H1 (cell line): ENCODE data around the gene HLA-DOB. TPM values are rescaled to one million over a fixed set of nuclear protein-coding genes. Genes with fewer than 3 reads are reported as not detected.

Experiments
- CTCF ChIA-PET: fragments of 300-600 bp; sonication (Branson Sonifier 250); formaldehyde crosslinking; loops from one replicate; lab custom pipeline; 2021; ENCODE audit not compliant: partially characterized antibody; lab: Charles Lee
- POLR2A ChIA-PET: fragments of 300-600 bp; sonication (Branson Sonifier 250); formaldehyde crosslinking; loops from one replicate; lab custom pipeline; 2021; ENCODE audit warnings: inconsistent platforms; ENCODE audit not compliant: partially characterized antibody; lab: Charles Lee
- DNase-seq, 2 experiments: peaks; one replicate each; pipeline versions ENCODE4 v3.0.0 to v3.0.0-alpha.2; 2010 to 2022; ENCODE audit warnings: low spot score in 2 of 2, low read depth in 1 of 2, mixed read lengths in 1 of 2
- FAIRE-seq: peaks from 2 replicates; lab custom pipeline; 2011; peaks lifted over from hg19 to GRCh38; lab: Jason Lieb, UNC
- H2AFZ ChIP-seq: 2 replicates; pipeline ENCODE4 v1.8.1; 2012; ENCODE audit warnings: low read length, inconsistent platforms
- H2AK5ac ChIP-seq: 2 replicates; pipeline ENCODE4 v1.6.1; 2013; ENCODE audit warnings: low read depth, low read length
- H2BK120ac ChIP-seq: replicated peaks from 2 replicates; pipeline ENCODE3; 2013; ENCODE audit warnings: low read depth, low read length, inconsistent platforms
- H2BK12ac ChIP-seq: 2 replicates; pipeline ENCODE4 v1.6.1; 2013; ENCODE audit warnings: low read depth, low read length
- H2BK15ac ChIP-seq: 2 replicates; pipeline ENCODE4 v1.6.1; 2013; ENCODE audit warnings: low read length
- H2BK20ac ChIP-seq: 2 replicates; pipeline ENCODE4 v1.6.1; 2013; ENCODE audit warnings: low read length
- H2BK5ac ChIP-seq: 2 replicates; pipeline ENCODE4 v1.6.1; 2013; ENCODE audit warnings: low read depth, low read length
- H3K14ac ChIP-seq: 2 replicates; pipeline ENCODE4 v1.6.1; 2013; ENCODE audit warnings: inconsistent platforms; ENCODE audit not compliant: insufficient read length
- H3K18ac ChIP-seq: 2 replicates; pipeline ENCODE4 v1.6.1; 2013; ENCODE audit warnings: low read length; ENCODE audit errors: extremely low read depth
- H3K23ac ChIP-seq: 2 replicates; pipeline ENCODE4 v1.6.1; 2013; ENCODE audit warnings: inconsistent platforms; ENCODE audit not compliant: insufficient read length
- H3K23me2 ChIP-seq: 2 replicates; pipeline ENCODE4 v1.6.1; 2013; ENCODE audit warnings: low read depth, low read length
- H3K27ac ChIP-seq: 2 replicates; pipeline ENCODE4 v1.6.1; 2011; ENCODE audit warnings: low read depth, low read length, inconsistent platforms
- H3K27me3 ChIP-seq, 4 experiments: replicated peaks in 1 of 4; 1 replicate in 1 of 4; 2 replicates in 3 of 4; pipeline versions ENCODE4 v1.6.1 to v1.8.1; 2011 to 2013; ENCODE audit warnings: low read length in 3 of 4, mild to moderate bottlenecking in 3 of 4, inconsistent platforms in 2 of 4, mixed read lengths in 2 of 4, moderate library complexity in 1 of 4; ENCODE audit not compliant: control insufficient read depth in 3 of 4, insufficient read depth in 3 of 4; ENCODE audit errors: extremely low read depth in 1 of 4
- H3K36me3 ChIP-seq, 4 experiments: 2 replicates each; pipeline versions ENCODE4 v1.6.1 to v1.8.1; 2011 to 2013; ENCODE audit warnings: mild to moderate bottlenecking in 4 of 4, low read length in 3 of 4, moderate library complexity in 2 of 4, control low read depth in 1 of 4, inconsistent platforms in 1 of 4; ENCODE audit not compliant: insufficient read depth in 4 of 4, control insufficient read depth in 2 of 4
- H3K4ac ChIP-seq: replicated peaks from 2 replicates; pipeline ENCODE3; 2013; ENCODE audit warnings: low read length, low read depth, mixed read lengths, inconsistent platforms; ENCODE audit not compliant: insufficient read length
- H3K4me1 ChIP-seq, 4 experiments: replicated peaks in 1 of 4; 1 replicate in 1 of 4; 2 replicates in 3 of 4; pipeline versions ENCODE4 v1.6.1 to v1.8.1; 2011 to 2013; ENCODE audit warnings: low read length in 3 of 4, inconsistent platforms in 2 of 4, mixed read lengths in 1 of 4; ENCODE audit not compliant: insufficient read depth in 4 of 4, control insufficient read depth in 3 of 4
- H3K4me2 ChIP-seq, 2 experiments: 2 replicates each; pipeline versions ENCODE4 v1.6.1 to v1.8.1; 2011 to 2013; ENCODE audit warnings: low read depth in 2 of 2, low read length in 2 of 2, control low read depth in 1 of 2, inconsistent platforms in 1 of 2, mild to moderate bottlenecking in 1 of 2; ENCODE audit not compliant: insufficient read depth in 1 of 2
- H3K4me3 ChIP-seq, 4 experiments: fragments of 200-600, 300-600 bp in 1 of 4; sonication (generic), shearing (Covaris generic), sonication (Bioruptor Twin) in 1 of 4; 2 replicates each; pipeline versions ENCODE4 v1.5.1 to v1.8.1; 2011 to 2016; ENCODE audit warnings: low read length in 4 of 4, low read depth in 3 of 4, control low read depth in 2 of 4, inconsistent platforms in 2 of 4, mild to moderate bottlenecking in 2 of 4, mixed read lengths in 1 of 4, moderate library complexity in 1 of 4; ENCODE audit not compliant: insufficient read depth in 2 of 4; ENCODE audit errors: extremely low read depth in 1 of 4
- H3K56ac ChIP-seq: replicated peaks from 2 replicates; pipeline ENCODE3; 2013; ENCODE audit warnings: low read depth, mild to moderate bottlenecking, mixed read lengths, low read length, inconsistent platforms; ENCODE audit not compliant: insufficient read length
- H3K79me1 ChIP-seq: 2 replicates; pipeline ENCODE4 v1.6.1; 2013; ENCODE audit warnings: low read depth, low read length, control low read depth
- H3K79me2 ChIP-seq, 2 experiments: 2 replicates each; pipeline versions ENCODE4 v1.6.1 to v1.8.1; 2012 to 2013; ENCODE audit warnings: low read length in 2 of 2, mild to moderate bottlenecking in 2 of 2, inconsistent platforms in 1 of 2; ENCODE audit not compliant: insufficient read depth in 2 of 2, control insufficient read depth in 1 of 2
- H3K9ac ChIP-seq, 4 experiments: replicated peaks in 1 of 4; 1 replicate in 1 of 4; 2 replicates in 3 of 4; pipeline versions ENCODE4 v1.6.1 to v1.8.1; 2011 to 2013; ENCODE audit warnings: low read depth in 3 of 4, low read length in 3 of 4, control low read depth in 2 of 4, mild to moderate bottlenecking in 2 of 4, moderate library complexity in 2 of 4, inconsistent platforms in 1 of 4; ENCODE audit errors: extremely low read depth in 1 of 4
- H3K9me3 ChIP-seq, 2 experiments: 2 replicates each; pipeline versions ENCODE4 v1.6.1 to v1.8.1; 2012 to 2013; ENCODE audit warnings: mild to moderate bottlenecking in 2 of 2, moderate library complexity in 2 of 2, control low read depth in 1 of 2, inconsistent platforms in 1 of 2, low read depth in 1 of 2, low read length in 1 of 2, mixed read lengths in 1 of 2; ENCODE audit not compliant: insufficient read depth in 2 of 2
- H4K20me1 ChIP-seq, 2 experiments: replicated peaks in 1 of 2; 2 replicates each; pipeline versions ENCODE3 to v1.8.1; 2011 to 2013; ENCODE audit warnings: inconsistent platforms in 2 of 2, low read length in 2 of 2, mild to moderate bottlenecking in 1 of 2; ENCODE audit not compliant: insufficient read depth in 2 of 2, control insufficient read depth in 1 of 2
- H4K5ac ChIP-seq: 2 replicates; pipeline ENCODE4 v1.6.1; 2013; ENCODE audit warnings: low read length, low read depth, mixed read lengths, inconsistent platforms; ENCODE audit not compliant: insufficient read length
- H4K8ac ChIP-seq: 2 replicates; pipeline ENCODE4 v1.8.0; 2013; ENCODE audit warnings: mild to moderate bottlenecking, moderate library complexity, low read length, inconsistent platforms; ENCODE audit not compliant: insufficient read depth; ENCODE audit errors: extremely low read depth
- H4K91ac ChIP-seq: replicated peaks from 2 replicates; pipeline ENCODE3; 2013; ENCODE audit warnings: low read length, mixed read lengths, inconsistent platforms; ENCODE audit not compliant: insufficient read length
- BACH1 ChIP-seq: IDR thresholded peaks from 2 replicates; pipeline ENCODE4 v1.6.1; 2012; ENCODE audit warnings: low read length, improper control_type of control experiment
- BCL11A ChIP-seq, 2 experiments: IDR thresholded peaks; one replicate each; pipeline ENCODE4 v1.6.1; 2011; ENCODE audit warnings: low read depth in 2 of 2, low read length in 2 of 2, mild to moderate bottlenecking in 2 of 2
- BRCA1 ChIP-seq: IDR thresholded peaks from 2 replicates; pipeline ENCODE4 v1.6.1; 2012; ENCODE audit warnings: low read depth, low read length, improper control_type of control experiment
- CBX5 ChIP-seq: fragments of 300-800, 300-1000 bp; sonication (generic); IDR thresholded peaks from 2 replicates; pipeline ENCODE4 v1.7.1; 2016; ENCODE audit warnings: antibody characterized with exemption, low read length, low read depth
- CHD1 ChIP-seq: IDR thresholded peaks from 2 replicates; pipeline ENCODE4 v1.6.1; 2012; ENCODE audit warnings: low read depth, low read length, improper control_type of control experiment
- CHD2 ChIP-seq: IDR thresholded peaks from 2 replicates; pipeline ENCODE4 v1.6.1; 2012; ENCODE audit warnings: low read length, improper control_type of control experiment
- CTBP2 ChIP-seq: IDR thresholded peaks from 2 replicates; pipeline ENCODE4 v1.7.0; 2011; ENCODE audit warnings: borderline replicate concordance, mild to moderate bottlenecking, moderate library complexity, mixed read lengths, low read length; ENCODE audit not compliant: insufficient read depth, insufficient read length
- JUN ChIP-seq: IDR thresholded peaks from 2 replicates; pipeline ENCODE4 v1.6.1; 2011; ENCODE audit warnings: low read depth, mild to moderate bottlenecking, improper control_type of control experiment, low read length
- KDM5A ChIP-seq: fragments of 200-600 bp; IDR thresholded peaks from 2 replicates; pipeline ENCODE4 v1.7.1; 2012; ENCODE audit warnings: mild to moderate bottlenecking, low read length, inconsistent platforms, mixed read lengths
- RFX5 ChIP-seq: IDR thresholded peaks from 2 replicates; pipeline ENCODE4 v1.6.1; 2011; ENCODE audit warnings: low read depth, low read length, improper control_type of control experiment, borderline replicate concordance
- SIRT6 ChIP-seq: IDR thresholded peaks from one replicate; pipeline ENCODE4 v1.7.1; 2012; ENCODE audit warnings: low read length, inconsistent platforms
- SP2 ChIP-seq: IDR thresholded peaks from 2 replicates; pipeline ENCODE4 v1.6.1; 2012; ENCODE audit warnings: mild to moderate bottlenecking, low read length, inconsistent platforms
- SP4 ChIP-seq: IDR thresholded peaks from 2 replicates; pipeline ENCODE4 v1.6.1; 2012; ENCODE audit warnings: low read length, inconsistent platforms
- SRF ChIP-seq: IDR thresholded peaks from 2 replicates; pipeline ENCODE4 v1.6.1; 2011; ENCODE audit warnings: mild to moderate bottlenecking, low read depth, low read length, moderate library complexity
- TAF1 ChIP-seq: IDR thresholded peaks from 2 replicates; pipeline ENCODE4 v1.6.1; 2011; ENCODE audit warnings: mild to moderate bottlenecking, low read depth, low read length
- TBP ChIP-seq: IDR thresholded peaks from 2 replicates; pipeline ENCODE4 v1.6.1; 2011; ENCODE audit warnings: low read depth, low read length, improper control_type of control experiment
- TCF12 ChIP-seq: IDR thresholded peaks from 2 replicates; pipeline ENCODE4 v1.6.1; 2011; ENCODE audit warnings: low read depth, mild to moderate bottlenecking, low read length
- YY1 ChIP-seq: IDR thresholded peaks from 2 replicates; pipeline ENCODE4 v1.6.1; 2011; ENCODE audit warnings: low read depth, mild to moderate bottlenecking, low read length
- polyA plus RNA-seq, 7 experiments: library from polyadenylated mRNA; depleted of rRNA in 3 of 7; stranded (reverse) in 5 of 7; unstranded in 2 of 7; fragments of >200 nt in 5 of 7; fragments of 200-250 nt in 2 of 7; gene quantifications; 1 replicate in 5 of 7; 2 replicates in 1 of 7; 4 replicates in 1 of 7; pipeline versions ENCODE4 v1.2.1 to v1.2.3, GENCODE V29; 2011 to 2013; ENCODE audit warnings: missing spikeins in 2 of 7, mixed read lengths in 2 of 7
- total RNA-seq: library from RNA; stranded (reverse); fragmentation: NEBNext Ultra II Directional; extraction: Animal tissue kit (Norgen Biotek cat#: 25700); gene quantifications from 2 replicates; pipeline ENCODE4 v1.2.1, GENCODE V29; 2021

HLA-DOB gene
- total and polyA plus RNA-seq, 2 of the 8 experiments (the other 6 are each of a cell fraction or from before 2014, with no cell fraction given) = 0.35 TPM; not detected in 1

- Histone ChIP-seq H4K8ac (no peak overlapping the region), H3K4me2 (no peak overlapping the region), H2BK5ac (no peak overlapping the region), H4K20me1 (no peaks in the 10 kb centered on the region), H2BK12ac (no peak overlapping the region), H3K56ac (no peak overlapping the region), H2AFZ (no peak overlapping the region), H3K27me3 (no peaks in the 10 kb centered on the region), H3K4me3 (no peak overlapping the region), H2BK15ac (no peak overlapping the region), H3K4me1 (no peaks in the 10 kb centered on the region), H3K9me3 (no peaks in the 10 kb centered on the region), H3K23ac (no peak overlapping the region), H3K27ac (no peak overlapping the region), H4K5ac (no peak overlapping the region), H2BK20ac (no peak overlapping the region), H3K4ac (no peak overlapping the region), H3K23me2 (no peaks in the 10 kb centered on the region), H3K9ac (no peak overlapping the region), H3K79me1 (no peaks in the 10 kb centered on the region), H3K36me3 (no peaks in the 10 kb centered on the region), H2AK5ac (no peak overlapping the region), H3K14ac (no peak overlapping the region), H3K79me2 (no peaks in the 10 kb centered on the region), H3K18ac (no peak overlapping the region), H2BK120ac (no peak overlapping the region), H4K91ac (no peak overlapping the region)
- ChIA-PET POLR2A (no interaction called here), CTCF (interaction anchor here (0.9 to 1.3 kb wide), 7 partner anchors 12 to 365 kb away, joined by 3 to 5 read pairs (median 3); no protein-coding TSS in a partner anchor)
- DNase-seq (no peak), FAIRE-seq (no peak)
- no peak for TF ChIP-seq SP2
- no peak for TF ChIP-seq BRCA1
- no peak for TF ChIP-seq SP4
- TF ChIP-seq TCF12 = no peak
- TF ChIP-seq JUN = no peak
- no peak for TF ChIP-seq RFX5
- TF ChIP-seq CTBP2 = no peak
- no peak for TF ChIP-seq TBP
- TF ChIP-seq CBX5 = no peak
- no peak for TF ChIP-seq TAF1
- no peak for TF ChIP-seq CHD2
- TF ChIP-seq SIRT6 = no peak
- TF ChIP-seq YY1 = no peak
- TF ChIP-seq CHD1 = no peak
- no peak for TF ChIP-seq SRF
- no peak for TF ChIP-seq KDM5A
- no peak for TF ChIP-seq BCL11A (IDR thresholded peaks at IDR 0.05; ENCODE audit: low read depth in 2 of 2, low read length in 2 of 2)
- TF ChIP-seq BACH1 = no peak
Measured at GRCh38 chr6:32779036-32779435, 37.8 kb downstream of the HLA-DOB start.
